ENCODE data around the gene TIMM29. TPM values are rescaled to one million over a fixed set of nuclear protein-coding genes. Genes with fewer than 3 reads are reported as not detected.

Gene TIMM29
- total RNA-seq: 37.7 TPM

DNA sequence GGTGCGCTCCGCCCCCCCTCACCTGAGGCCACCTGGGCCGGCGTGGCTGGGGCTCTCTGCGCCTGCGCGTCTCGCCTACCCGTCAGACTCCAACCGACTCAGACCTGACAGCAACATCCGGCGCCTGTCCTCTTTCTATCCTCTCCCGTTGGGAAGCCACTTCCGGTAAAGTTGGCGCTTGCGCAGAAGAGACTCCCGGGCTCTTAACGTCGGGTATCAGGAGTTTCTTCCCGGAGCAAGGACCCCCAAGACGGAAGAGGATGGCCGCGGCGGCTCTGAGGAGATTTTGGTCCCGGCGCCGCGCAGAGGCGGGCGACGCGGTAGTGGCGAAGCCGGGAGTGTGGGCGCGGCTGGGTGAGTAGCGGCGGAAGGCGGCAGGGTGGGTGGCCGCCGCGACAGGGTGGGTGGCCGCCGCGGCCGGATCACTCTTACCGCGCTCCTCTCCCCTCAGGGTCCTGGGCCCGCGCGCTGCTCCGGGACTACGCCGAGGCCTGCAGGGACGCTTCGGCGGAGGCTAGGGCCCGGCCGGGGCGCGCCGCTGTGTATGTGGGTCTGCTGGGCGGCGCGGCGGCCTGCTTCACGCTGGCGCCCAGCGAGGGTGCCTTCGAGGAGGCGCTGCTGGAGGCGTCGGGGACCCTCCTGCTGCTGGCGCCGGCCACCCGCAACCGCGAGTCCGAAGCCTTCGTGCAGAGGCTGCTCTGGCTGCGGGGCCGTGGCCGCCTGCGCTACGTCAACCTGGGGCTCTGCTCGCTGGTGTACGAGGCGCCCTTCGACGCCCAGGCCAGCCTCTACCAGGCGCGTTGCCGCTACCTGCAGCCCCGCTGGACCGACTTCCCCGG lies at the start of gene TIMM29, which contains the start of gene YIPF2:
Gene TIMM29, plus strand, starts transcription at position 249 of the 839 bp plus-strand sequence. Its CDS starts 12 bp downstream, at position 261.
Gene YIPF2, minus strand, starts transcription at position 77 of the 839 bp plus-strand sequence. CDS start 229 bp downstream, outside the sequence.

DNA sequence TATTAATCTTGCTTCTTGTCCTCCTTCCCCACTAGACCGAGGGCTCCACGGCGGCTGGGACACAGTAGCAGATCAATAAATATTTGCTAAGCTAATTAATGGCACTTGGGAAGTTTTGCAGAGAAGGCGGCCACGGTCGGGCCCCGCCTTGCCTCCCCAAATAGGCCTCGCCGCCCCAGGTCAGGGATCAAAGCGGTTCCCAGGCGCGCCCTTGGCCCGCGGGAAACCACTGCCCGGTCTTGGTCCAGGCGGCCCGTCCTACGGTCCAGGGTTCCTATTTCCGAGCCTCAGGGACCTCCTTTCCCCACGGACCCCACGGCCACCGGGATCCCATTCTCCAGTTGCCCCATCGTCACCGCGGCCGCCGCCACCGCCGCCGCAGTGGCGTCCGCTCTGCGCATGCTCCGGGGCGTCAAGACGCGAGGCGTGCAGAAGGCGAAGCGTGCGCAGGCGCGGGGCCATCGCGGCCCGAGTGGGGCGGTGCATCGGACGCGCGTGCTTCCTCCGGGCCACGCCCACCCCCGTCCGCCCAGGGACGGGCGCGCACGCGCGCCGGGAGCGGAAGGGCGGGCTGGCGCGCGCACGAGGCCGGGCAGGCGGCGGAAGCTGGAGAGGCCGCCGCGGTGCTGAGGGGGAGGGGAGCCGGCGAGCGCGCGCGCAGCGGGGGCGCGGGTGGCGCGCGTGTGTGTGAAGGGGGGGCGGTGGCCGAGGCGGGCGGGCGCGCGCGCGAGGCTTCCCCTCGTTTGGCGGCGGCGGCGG lies 31.9 kb downstream of the TIMM29 start, which contains the start of gene SMARCA4:
Gene SMARCA4, plus strand, starts transcription at position 717 of the 759 bp plus-strand sequence. CDS start 23,122 bp downstream, outside the sequence.

Other genes starting within 250 kb of the TIMM29 start
- gene QTRT1, start 227.4 kb upstream of the TIMM29 start, total RNA-seq: 43.9 TPM
- 172 TPM for gene DNM2, start 210.7 kb upstream of the TIMM29 start, total RNA-seq
- gene TMED1, start 92.6 kb upstream of the TIMM29 start, total RNA-seq: 40.9 TPM
- 6.4 TPM for gene C19orf38, start 80.4 kb upstream of the TIMM29 start, total RNA-seq
- gene CARM1, start 57.3 kb upstream of the TIMM29 start, total RNA-seq: 42.0 TPM
- gene YIPF2, start 172 bp upstream of the TIMM29 start, total RNA-seq: 60.4 TPM
- gene SMARCA4, start 32.2 kb downstream of the TIMM29 start, total RNA-seq: 124 TPM
- gene LDLR, start 160.7 kb downstream of the TIMM29 start, total RNA-seq: 37.5 TPM
- gene SPC24, start 227.0 kb downstream of the TIMM29 start, total RNA-seq: 28.0 TPM